Measurements from ENCODE around the gene CTBP2.

CTBP2 gene

DNA sequence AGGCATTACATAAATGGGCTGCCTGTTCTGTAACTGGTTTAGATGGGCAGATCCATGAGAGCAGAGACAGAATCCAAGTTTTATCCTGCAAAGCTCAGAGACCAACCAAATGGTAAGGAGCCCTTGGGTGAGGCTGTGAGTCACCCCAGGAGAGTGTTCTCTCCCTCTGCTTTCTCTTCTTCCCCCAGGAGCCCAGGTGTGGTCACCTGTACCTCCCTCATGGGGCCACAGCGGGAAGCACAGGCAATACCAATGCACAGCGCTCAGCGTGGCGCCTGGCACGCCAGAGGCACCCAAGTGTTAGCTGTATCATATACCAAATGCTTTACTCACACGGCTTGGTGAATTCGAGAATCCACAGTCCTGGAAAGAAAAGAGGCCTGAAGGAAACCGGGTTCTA, 39.4 kb downstream of the CTBP2 start:
- DNase-seq, result no peak

- peak; percentile 2 for DNase-seq
These were observed 40.2 kb downstream of the CTBP2 start for GRCh38 chr10:125120053-125120710.

GRCh38 chr10:125118701-125119100, 41.7 kb downstream of the CTBP2 start:
- DNase-seq, result no peak

DNA sequence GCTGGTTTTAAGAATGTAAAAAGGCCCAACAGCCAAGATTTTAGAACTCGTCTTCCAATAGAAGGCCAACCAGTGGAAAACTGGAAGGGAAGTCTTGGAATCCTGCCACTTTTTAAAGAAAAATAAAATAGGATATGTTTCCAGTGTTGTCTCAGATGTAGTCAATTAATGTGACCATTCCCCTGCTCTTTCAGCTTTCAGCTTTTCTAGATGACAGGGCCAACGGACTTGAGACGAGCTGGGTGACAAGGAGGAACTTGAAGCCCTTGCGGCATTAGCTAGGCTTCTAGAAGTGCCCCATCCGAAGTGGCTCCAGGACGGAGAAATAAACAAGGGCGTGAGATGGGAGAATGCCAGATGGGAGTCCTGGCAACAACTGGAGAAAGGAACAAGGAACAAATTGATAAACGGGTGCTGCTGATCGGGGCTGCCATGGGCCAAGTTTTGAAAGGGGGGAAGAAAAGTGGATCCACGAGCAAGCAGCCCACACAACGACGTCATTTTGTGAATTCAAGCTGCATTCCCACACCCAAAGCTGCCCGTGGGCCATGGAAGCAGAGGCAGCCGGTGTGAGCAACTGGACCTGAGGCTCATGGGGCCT, 42.3 kb downstream of the CTBP2 start:
- DNase-seq, result no peak

GRCh38 chr10:125116652-125117310, 43.6 kb downstream of the CTBP2 start:
- no peak for DNase-seq

DNA sequence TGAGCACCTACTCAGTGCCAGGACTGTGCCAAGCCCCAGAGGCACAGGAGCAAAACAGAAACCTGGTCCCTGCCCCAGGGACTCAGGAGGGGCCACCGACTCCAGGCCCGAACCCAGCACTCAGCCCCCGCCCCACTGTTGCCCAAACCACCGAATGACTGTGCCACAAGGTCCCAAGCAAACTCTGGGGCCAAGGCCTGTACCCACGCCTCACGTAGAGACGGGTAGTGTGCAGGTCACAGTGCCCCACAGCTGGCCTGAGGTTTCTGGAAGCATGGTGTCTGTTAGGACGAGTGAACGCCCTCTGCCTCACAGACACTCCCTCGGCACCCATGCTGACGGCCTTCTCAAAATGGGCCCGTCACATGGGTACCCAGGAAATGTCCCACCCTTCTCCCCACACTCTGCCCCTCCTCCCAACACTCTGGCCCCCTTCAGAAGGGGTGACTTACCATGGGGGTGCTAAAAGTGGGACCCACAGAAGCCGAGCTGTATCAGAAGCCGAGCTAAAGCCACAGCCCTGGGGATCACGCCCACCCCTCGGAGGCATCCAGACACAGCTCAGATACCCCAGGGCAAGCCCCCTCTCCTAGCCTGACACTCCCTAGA, 44.2 kb downstream of the CTBP2 start:
- no peak for DNase-seq

DNA sequence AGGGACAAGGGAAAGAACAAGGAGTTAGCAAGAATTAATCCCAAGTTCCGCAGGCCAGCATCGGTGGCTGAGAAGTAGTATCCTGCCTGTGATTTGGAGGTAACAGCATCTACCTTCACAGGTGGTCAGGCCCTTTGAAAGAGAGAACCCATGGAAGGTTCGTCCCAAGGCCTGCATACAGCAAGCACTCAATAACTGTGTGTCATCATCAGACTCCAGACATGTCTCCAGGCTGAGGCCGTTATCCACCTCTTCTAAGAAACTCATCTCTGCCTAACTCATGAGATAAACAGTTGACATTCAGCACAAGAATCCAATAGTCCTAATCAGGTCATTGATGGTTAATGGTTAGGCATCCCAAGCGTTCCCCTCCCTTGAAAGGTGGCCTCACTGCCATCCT, 45.0 kb downstream of the CTBP2 start:
- DNase-seq, result no peak

GRCh38 chr10:125114761-125115391, 45.5 kb downstream of the CTBP2 start:
- DNase-seq, result no peak

GRCh38 chr10:125113691-125114371, 46.5 kb downstream of the CTBP2 start:
- DNase-seq, result no peak

GRCh38 chr10:125112697-125113494, 47.5 kb downstream of the CTBP2 start:
- no peak for DNase-seq

DNA sequence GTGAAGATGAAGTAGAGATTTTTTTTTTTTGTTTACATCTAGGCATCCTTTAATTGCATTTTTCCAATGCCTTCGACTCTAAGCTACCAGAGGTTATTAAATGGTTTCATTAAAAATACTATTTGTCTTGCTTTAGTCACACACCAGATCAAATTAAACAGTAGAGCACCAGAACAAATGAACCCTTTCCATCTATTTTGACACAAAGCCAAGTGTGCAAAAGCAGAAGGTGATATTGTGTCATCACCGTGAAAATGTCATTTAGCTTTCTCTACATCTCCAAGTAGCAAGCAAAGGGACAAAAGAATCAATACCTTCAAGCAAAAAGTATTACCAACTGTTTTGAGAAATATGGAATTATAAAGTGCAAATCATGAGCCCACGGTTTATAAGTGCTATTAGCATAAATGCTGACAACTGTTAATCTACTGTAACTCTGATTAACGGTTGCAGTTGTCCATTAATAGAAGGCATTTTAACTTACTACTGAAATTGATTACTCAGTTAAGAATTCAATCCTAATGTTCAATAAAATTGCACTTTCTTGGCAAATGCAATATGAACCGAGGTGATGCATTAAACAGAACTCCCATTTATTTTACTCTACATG, 49.1 kb downstream of the CTBP2 start:
- DNase-seq, result no peak

GRCh38 chr10:125107965-125108580, 52.3 kb downstream of the CTBP2 start:
- DNase-seq, result no peak

- DNase-seq, result no peak
These were observed 53.0 kb downstream of the CTBP2 start for GRCh38 chr10:125107166-125107949.

- DNase-seq, result no peak
These were observed 53.8 kb downstream of the CTBP2 start for GRCh38 chr10:125106586-125106985.

DNA sequence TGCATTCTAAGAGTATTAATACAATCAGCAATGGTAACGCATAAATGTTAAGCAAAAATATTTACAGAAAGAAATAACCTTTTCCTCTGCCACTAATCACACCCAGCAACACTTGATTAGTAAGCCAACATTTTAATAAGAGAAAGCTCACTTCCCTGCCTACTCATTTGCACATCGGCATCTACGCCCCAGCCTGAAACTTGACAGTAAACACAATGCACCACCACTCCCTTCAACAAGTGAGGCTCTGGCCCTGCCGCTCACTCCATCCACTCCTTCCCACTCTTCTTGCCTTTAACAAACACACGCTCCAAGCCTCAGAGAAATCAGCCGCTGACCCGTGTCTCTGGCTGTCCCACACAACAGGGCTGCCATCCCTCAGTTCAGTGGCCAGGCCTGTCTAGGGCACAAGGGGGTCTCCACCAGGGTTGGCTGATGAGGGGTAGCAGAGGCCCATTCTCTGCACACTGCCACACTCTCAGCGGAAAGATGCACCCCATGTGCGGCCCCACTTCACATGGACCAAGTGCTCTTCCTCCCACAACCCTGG, 54.6 kb downstream of the CTBP2 start:
- DNase-seq, result no peak

- no peak for DNase-seq
These were observed 55.2 kb downstream of the CTBP2 start for GRCh38 chr10:125105155-125105554.

- DNase-seq, result no peak
These were observed 55.8 kb downstream of the CTBP2 start for GRCh38 chr10:125104559-125104958.

DNA sequence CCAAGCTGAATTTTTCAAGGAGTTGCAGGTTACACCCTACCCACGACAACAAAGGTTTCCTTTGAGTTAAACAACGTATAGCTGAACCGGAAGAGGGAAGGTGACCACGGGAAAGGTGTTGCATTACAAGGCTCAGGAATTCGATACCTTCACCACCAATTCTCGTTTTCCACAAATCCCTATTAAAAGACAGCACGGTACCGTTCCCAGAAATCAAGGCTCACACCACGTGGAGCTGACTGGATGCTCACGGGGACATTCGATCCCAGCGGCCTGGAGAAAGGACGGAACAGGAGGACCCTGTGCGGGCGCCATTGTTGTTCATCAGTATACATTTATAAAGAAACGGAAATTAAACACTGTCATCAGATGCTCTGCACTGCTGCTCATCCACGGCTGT, 56.4 kb downstream of the CTBP2 start:
- DNase-seq, result no peak

- DNase-seq, result no peak
These were observed 56.9 kb downstream of the CTBP2 start for GRCh38 chr10:125103466-125103865.

DNA sequence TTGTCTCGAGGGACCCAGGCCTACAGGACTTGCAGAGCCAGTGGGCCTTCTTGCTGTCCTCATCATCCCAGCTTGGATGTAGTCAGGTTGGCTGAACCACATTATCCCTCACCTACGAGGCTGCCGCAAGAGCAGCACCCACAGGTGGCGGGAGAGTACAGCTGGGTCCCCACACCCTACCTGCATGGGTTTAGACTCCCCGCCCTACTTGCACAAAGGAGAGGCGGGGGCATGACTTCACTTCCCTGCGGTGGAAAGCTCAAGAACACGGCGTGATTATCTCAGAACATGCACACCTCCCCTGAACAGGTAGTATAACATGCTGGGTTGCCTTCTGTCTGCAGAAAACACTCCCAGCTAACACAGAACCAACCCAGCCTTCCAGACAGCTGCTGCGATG, 57.5 kb downstream of the CTBP2 start:
- no peak for DNase-seq

All from NCI-H2029 treated with DMSO at 0.1 percent for 48 hours (cell line).